Measurements from ENCODE around the gene PSMD9. TPM values are rescaled to one million over a fixed set of nuclear protein-coding genes. Genes with fewer than 3 reads are reported as not detected.
A peak's percentile ranks its signal among the peaks of the same experiment; 100 is the strongest.
"Not testable (repeated sequence)": the region's sequence is repeated elsewhere in the genome, so short reads cannot be mapped to it uniquely, and the experiment has no call there.

PSMD9 gene
- total RNA-seq, 2 experiments from 2014 or later = 60.0 to 62.0 TPM

- ChIA-PET CTCF (interaction anchor here (0.6 to 1.9 kb wide), 8 partner anchors 8 to 911 kb away, joined by 3 to 15 read pairs (median 4); partner anchors contain the start of gene RHOF), POLR2A (no interaction called here)
- H3K4me1 Mint-ChIP-seq = peaks cover 9% of the 10 kb centered on the region
- no peak overlapping the region for H3K27ac Mint-ChIP-seq
- no peak for DNase-seq
- no peaks in the 10 kb centered on the region for H3K9me3 Mint-ChIP-seq
- no peak overlapping the region for H3K4me3 Mint-ChIP-seq
- no peaks in the 10 kb centered on the region for H3K36me3 Mint-ChIP-seq (ENCODE audit: low read depth)
- peaks cover 6% of the 10 kb centered on the region for H3K27me3 Mint-ChIP-seq
Observed at GRCh38 chr12:121883315-121883660, 5.3 kb upstream of the PSMD9 start.

GRCh38 chr12:121885129-121885528 lies 3.5 kb upstream of the PSMD9 start:
- DNase-seq; H3K4me3 Mint-ChIP-seq; H3K36me3 Mint-ChIP-seq (ENCODE audit: low read depth); POLR2A ChIA-PET; H3K27ac Mint-ChIP-seq; H3K27me3 Mint-ChIP-seq; H3K9me3 Mint-ChIP-seq: not testable (repeated sequence)
- CTCF ChIA-PET = interaction anchor here (0.8 to 2.2 kb wide), 2 partner anchors 91 to 162 kb away, joined by 3 to 12 read pairs; no protein-coding TSS in a partner anchor
- H3K4me1 Mint-ChIP-seq = peaks cover 19% of the 10 kb centered on the region

- Mint-ChIP-seq H3K27me3 (peaks cover 2% of the 10 kb centered on the region), H3K9me3 (no peaks in the 10 kb centered on the region), H3K4me1 (peaks cover 33% of the 10 kb centered on the region), H3K4me3 (peak overlapping the region; percentile 94), H3K36me3 (ENCODE audit: low read depth) (peaks cover 10% of the 10 kb centered on the region), H3K27ac (peak overlapping the region; percentile 98)
- DNase-seq = no peak
- ChIA-PET POLR2A (interaction anchor here (0.9 kb wide), 2 partner anchors 86 to 93 kb away, joined by 3 to 6 read pairs; no protein-coding TSS in a partner anchor), CTCF (interaction anchor here (0.5 to 3.5 kb wide), 22 partner anchors 9 to 448 kb away, joined by 3 to 32 read pairs (median 4); partner anchors contain the start of genes MORN3, RHOF and TMEM120B)
Observed at GRCh38 chr12:121888083-121888477, 510 bp upstream of the PSMD9 start.

- peak overlapping the region; percentile 98 for H3K27ac Mint-ChIP-seq
- H3K4me1 Mint-ChIP-seq = peaks cover 45% of the 10 kb centered on the region
- H3K27me3 Mint-ChIP-seq = no peaks in the 10 kb centered on the region
- ChIA-PET POLR2A (interaction anchor here (0.9 kb wide), 1 partner anchor 87 kb away, joined by 3 read pairs; no protein-coding TSS in a partner anchor), CTCF (interaction anchor here (0.6 to 3.5 kb wide), 8 partner anchors 14 to 105 kb away, joined by 3 to 32 read pairs (median 5); partner anchors contain the start of gene RHOF)
- H3K36me3 Mint-ChIP-seq (ENCODE audit: low read depth) = peaks cover 15% of the 10 kb centered on the region
- H3K4me3 Mint-ChIP-seq = peak overlapping the region; percentile 94
- DNase-seq = no peak
- no peaks in the 10 kb centered on the region for H3K9me3 Mint-ChIP-seq
Observed at GRCh38 chr12:121889274-121889624, 659 bp downstream of the PSMD9 start.

GRCh38 chr12:121889661-121890060 lies 1.1 kb downstream of the PSMD9 start:
- peak overlapping the region; percentile 94 for H3K4me3 Mint-ChIP-seq
- H3K36me3 Mint-ChIP-seq (ENCODE audit: low read depth) = peaks cover 15% of the 10 kb centered on the region
- DNase-seq, H3K27me3 Mint-ChIP-seq, H3K9me3 Mint-ChIP-seq, POLR2A ChIA-PET: not testable (repeated sequence)
- H3K27ac Mint-ChIP-seq = peak overlapping the region; percentile 98
- H3K4me1 Mint-ChIP-seq = peaks cover 49% of the 10 kb centered on the region
- CTCF ChIA-PET = interaction anchor here (0.6 to 3.5 kb wide), 7 partner anchors 13 to 716 kb away, joined by 3 to 32 read pairs (median 5); partner anchors contain the start of gene RHOF

GRCh38 chr12:121892673-121893561 lies 4.3 kb downstream of the PSMD9 start:
- H3K9me3 Mint-ChIP-seq = no peaks in the 10 kb centered on the region
- H3K36me3 Mint-ChIP-seq (ENCODE audit: low read depth) = peaks cover 31% of the 10 kb centered on the region
- H3K27me3 Mint-ChIP-seq = no peaks in the 10 kb centered on the region
- peaks cover 51% of the 10 kb centered on the region for H3K4me1 Mint-ChIP-seq
- no peak for DNase-seq
- peak overlapping the region; percentile 80 for H3K27ac Mint-ChIP-seq
- ChIA-PET POLR2A (no interaction called here), CTCF (interaction anchor here (0.6 to 4.6 kb wide), 6 partner anchors 10 to 331 kb away, joined by 3 to 40 read pairs (median 4); no protein-coding TSS in a partner anchor)
- H3K4me3 Mint-ChIP-seq = no peak overlapping the region

- ChIA-PET CTCF (interaction anchor here (0.6 to 4.6 kb wide), 5 partner anchors 11 to 332 kb away, joined by 3 to 40 read pairs (median 4); no protein-coding TSS in a partner anchor), POLR2A (no interaction called here)
- H3K4me1 Mint-ChIP-seq = peaks cover 45% of the 10 kb centered on the region
- peak; percentile 35 for DNase-seq
- no peak overlapping the region for H3K4me3 Mint-ChIP-seq
- H3K9me3 Mint-ChIP-seq = no peaks in the 10 kb centered on the region
- peaks cover 31% of the 10 kb centered on the region for H3K36me3 Mint-ChIP-seq (ENCODE audit: low read depth)
- no peaks in the 10 kb centered on the region for H3K27me3 Mint-ChIP-seq
- H3K27ac Mint-ChIP-seq = peak overlapping the region; percentile 80
Observed at GRCh38 chr12:121893961-121894460, 5.4 kb downstream of the PSMD9 start.

- peaks cover 31% of the 10 kb centered on the region for H3K36me3 Mint-ChIP-seq (ENCODE audit: low read depth)
- peak; percentile 22 for DNase-seq
- no peaks in the 10 kb centered on the region for H3K9me3 Mint-ChIP-seq
- H3K27me3 Mint-ChIP-seq = no peaks in the 10 kb centered on the region
- no peak overlapping the region for H3K4me3 Mint-ChIP-seq
- ChIA-PET CTCF (interaction anchor here (1.2 to 4.6 kb wide), 3 partner anchors 82 to 99 kb away, joined by 3 to 40 read pairs (median 4); no protein-coding TSS in a partner anchor), POLR2A (no interaction called here)
- peaks cover 41% of the 10 kb centered on the region for H3K4me1 Mint-ChIP-seq
- H3K27ac Mint-ChIP-seq = peak overlapping the region; percentile 80
Observed at GRCh38 chr12:121894633-121895032, 6.0 kb downstream of the PSMD9 start.

- ChIA-PET CTCF (interaction anchor here (0.6 to 2.0 kb wide), 3 partner anchors 10 to 201 kb away, joined by 5 to 7 read pairs (median 5); partner anchors contain the start of genes PSMD9 and RHOF), POLR2A (no interaction called here)
- Mint-ChIP-seq H3K36me3 (ENCODE audit: low read depth) (peaks cover 42% of the 10 kb centered on the region), H3K4me1 (peaks cover 20% of the 10 kb centered on the region), H3K9me3 (no peaks in the 10 kb centered on the region), H3K27ac (no peak overlapping the region), H3K4me3 (no peak overlapping the region), H3K27me3 (no peaks in the 10 kb centered on the region)
- no peak for DNase-seq
Observed at GRCh38 chr12:121898287-121898686, 9.7 kb downstream of the PSMD9 start.

DNA sequence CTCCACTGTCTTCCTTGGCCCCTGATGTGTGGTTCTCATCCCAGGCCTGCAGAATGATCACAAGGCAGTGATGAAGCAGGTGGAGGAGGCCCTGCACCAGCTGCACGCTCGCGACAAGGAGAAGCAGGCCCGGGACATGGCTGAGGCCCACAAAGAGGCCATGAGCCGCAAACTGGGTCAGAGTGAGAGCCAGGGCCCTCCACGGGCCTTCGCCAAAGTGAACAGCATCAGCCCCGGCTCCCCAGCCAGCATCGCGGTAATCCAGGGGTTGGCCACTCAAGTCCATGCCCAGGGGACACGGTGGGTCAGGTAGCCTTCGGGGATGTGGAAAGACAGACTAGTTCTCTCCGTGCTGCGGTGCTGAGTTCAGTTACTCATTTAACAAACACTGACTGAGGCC lies 11.0 kb downstream of the PSMD9 start:
- Mint-ChIP-seq H3K4me3 (no peak overlapping the region), H3K9me3 (no peaks in the 10 kb centered on the region), H3K27ac (no peak overlapping the region), H3K4me1 (peaks cover 7% of the 10 kb centered on the region), H3K36me3 (ENCODE audit: low read depth) (peaks cover 40% of the 10 kb centered on the region), H3K27me3 (no peaks in the 10 kb centered on the region)
- POLR2A ChIA-PET = no interaction called here
- CTCF ChIA-PET = interaction anchor here (0.6 to 2.0 kb wide), 2 partner anchors 106 to 183 kb away, joined by 3 to 7 read pairs; partner anchors contain the start of gene RHOF
- DNase-seq = no peak

DNA sequence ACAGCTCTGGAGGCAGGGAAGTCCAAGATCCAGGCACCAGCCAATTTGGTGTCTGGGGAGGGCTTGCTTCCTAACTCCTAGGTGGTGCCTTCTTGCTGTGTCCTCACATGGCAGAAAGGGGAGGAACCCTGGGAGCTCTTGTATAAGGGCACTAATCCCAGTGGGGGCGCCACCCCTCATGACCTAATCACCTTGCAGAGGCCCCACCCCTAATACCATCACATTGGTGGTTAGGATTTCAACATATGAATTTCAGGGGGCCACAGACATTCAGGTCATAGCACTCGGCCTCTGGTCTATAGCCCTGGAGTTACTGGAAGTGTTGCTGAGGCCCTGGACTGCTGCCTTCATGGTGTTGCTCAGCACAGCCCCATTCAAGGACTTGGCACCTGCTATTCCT lies 14.6 kb downstream of the PSMD9 start:
- peaks cover 38% of the 10 kb centered on the region for H3K36me3 Mint-ChIP-seq (ENCODE audit: low read depth)
- POLR2A ChIA-PET = no interaction called here
- no peak overlapping the region for H3K27ac Mint-ChIP-seq
- H3K4me3 Mint-ChIP-seq = no peak overlapping the region
- H3K9me3 Mint-ChIP-seq = no peaks in the 10 kb centered on the region
- DNase-seq = no peak
- H3K4me1 Mint-ChIP-seq = no peaks in the 10 kb centered on the region
- CTCF ChIA-PET = interaction anchor here (0.5 to 2.8 kb wide), 4 partner anchors 10 to 108 kb away, joined by 3 to 10 read pairs (median 4); partner anchors contain the start of genes PSMD9 and RHOF
- no peaks in the 10 kb centered on the region for H3K27me3 Mint-ChIP-seq

DNA sequence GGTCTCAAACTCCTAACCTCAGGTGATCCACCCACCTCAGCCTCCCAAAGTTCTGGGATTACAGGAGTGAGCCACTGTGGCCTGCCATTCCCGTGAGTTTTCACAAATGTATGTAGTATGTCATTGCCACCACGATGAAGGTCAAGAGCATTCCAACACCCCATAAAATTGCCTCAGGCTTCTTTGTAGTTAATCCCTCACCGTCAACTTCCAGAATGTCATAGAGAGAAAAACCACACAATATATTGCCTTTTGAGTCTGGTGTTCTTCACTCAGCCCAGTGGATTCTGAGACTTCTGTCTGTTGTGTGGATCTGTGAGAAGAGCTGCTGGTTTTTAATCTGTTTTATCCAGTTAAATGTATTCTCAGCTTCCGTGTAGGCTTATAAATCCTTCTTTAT lies 17.2 kb downstream of the PSMD9 start:
- Mint-ChIP-seq H3K9me3 (no peaks in the 10 kb centered on the region), H3K36me3 (ENCODE audit: low read depth) (peaks cover 47% of the 10 kb centered on the region), H3K4me3 (no peak overlapping the region), H3K4me1 (peaks cover 8% of the 10 kb centered on the region), H3K27me3 (no peaks in the 10 kb centered on the region), H3K27ac (no peak overlapping the region)
- no peak for DNase-seq
- POLR2A ChIA-PET = no interaction called here
- CTCF ChIA-PET = interaction anchor here (1.5 kb wide), 1 partner anchor 13 kb away, joined by 4 read pairs; the partner anchor contains the start of gene CFAP251
